Measurements from ENCODE around the gene ANKLE1. TPM values are rescaled to one million over a fixed set of nuclear protein-coding genes. Genes with fewer than 3 reads are reported as not detected.

The ANKLE1 gene
- total RNA-seq, 4 donors from 2014 or later = 0.07 to 1.1 (median 0.36) TPM

DNA sequence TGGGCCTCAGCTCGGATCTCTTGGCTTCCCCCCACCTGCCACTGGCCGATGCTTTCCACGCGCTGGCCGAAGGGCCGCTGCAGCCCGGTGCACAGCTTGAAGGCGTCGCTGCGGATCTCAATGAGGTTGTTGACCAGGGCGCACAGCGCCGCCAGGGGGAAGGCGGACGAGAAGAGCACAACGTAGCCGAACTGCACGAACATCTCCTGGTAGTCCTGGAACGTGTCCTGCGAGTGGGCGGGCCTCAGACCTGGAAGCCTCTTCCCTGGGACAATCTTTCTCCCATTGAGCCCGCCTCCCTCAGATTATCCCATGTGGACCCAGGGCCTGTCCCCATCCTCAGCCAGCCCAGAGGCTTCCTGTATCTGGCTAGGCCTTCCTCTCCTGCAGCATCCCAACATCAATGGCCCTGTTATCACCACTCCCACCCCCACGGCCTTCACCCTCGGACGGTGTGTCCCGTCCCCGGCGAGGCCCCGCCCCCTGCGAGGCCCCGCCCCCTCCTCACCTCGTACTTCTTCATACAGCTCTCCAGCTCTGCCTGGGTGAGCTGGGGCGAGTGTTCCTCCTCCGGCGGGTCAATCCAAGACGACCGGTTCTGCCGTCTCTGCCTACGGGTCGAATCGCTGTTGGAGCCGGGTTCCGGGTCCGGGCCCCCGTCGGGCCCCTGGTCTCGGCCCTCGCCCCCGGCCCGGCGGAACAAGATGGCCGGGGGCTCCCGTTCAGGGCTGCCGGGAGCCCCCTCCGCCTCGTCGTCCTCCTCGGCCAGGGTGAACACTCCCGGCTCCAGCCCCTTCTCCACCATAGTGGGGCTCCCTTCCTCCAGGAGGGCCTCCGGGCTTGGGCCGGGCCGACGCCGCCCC, 46.2 kb downstream of the ANKLE1 start:
- DNase-seq (ENCODE audit: low spot score in 2 of 2) = peak in 1 of 2 donors; percentile 64
- WGBS, 2 donors = 38 to 42% methylated on average over 49 to 54 of the region's 64 CpGs
- H3K4me3 ChIP-seq (ENCODE audit: low read depth, poor library complexity, severe bottlenecking) = peak overlapping the region; percentile 18
- TF ChIP-seq, protein P1, sequence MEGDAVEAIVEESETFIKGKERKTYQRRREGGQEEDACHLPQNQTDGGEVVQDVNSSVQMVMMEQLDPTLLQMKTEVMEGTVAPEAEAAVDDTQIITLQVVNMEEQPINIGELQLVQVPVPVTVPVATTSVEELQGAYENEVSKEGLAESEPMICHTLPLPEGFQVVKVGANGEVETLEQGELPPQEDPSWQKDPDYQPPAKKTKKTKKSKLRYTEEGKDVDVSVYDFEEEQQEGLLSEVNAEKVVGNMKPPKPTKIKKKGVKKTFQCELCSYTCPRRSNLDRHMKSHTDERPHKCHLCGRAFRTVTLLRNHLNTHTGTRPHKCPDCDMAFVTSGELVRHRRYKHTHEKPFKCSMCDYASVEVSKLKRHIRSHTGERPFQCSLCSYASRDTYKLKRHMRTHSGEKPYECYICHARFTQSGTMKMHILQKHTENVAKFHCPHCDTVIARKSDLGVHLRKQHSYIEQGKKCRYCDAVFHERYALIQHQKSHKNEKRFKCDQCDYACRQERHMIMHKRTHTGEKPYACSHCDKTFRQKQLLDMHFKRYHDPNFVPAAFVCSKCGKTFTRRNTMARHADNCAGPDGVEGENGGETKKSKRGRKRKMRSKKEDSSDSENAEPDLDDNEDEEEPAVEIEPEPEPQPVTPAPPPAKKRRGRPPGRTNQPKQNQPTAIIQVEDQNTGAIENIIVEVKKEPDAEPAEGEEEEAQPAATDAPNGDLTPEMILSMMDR (IDR thresholded peaks at IDR 0.05) = no peak
- TF ChIP-seq POLR2A (IDR thresholded peaks at IDR 0.05) = no peak
- intact Hi-C loops (cut with DNase I; ENCODE audit: low total_unique reads) = no loop called here

DNA sequence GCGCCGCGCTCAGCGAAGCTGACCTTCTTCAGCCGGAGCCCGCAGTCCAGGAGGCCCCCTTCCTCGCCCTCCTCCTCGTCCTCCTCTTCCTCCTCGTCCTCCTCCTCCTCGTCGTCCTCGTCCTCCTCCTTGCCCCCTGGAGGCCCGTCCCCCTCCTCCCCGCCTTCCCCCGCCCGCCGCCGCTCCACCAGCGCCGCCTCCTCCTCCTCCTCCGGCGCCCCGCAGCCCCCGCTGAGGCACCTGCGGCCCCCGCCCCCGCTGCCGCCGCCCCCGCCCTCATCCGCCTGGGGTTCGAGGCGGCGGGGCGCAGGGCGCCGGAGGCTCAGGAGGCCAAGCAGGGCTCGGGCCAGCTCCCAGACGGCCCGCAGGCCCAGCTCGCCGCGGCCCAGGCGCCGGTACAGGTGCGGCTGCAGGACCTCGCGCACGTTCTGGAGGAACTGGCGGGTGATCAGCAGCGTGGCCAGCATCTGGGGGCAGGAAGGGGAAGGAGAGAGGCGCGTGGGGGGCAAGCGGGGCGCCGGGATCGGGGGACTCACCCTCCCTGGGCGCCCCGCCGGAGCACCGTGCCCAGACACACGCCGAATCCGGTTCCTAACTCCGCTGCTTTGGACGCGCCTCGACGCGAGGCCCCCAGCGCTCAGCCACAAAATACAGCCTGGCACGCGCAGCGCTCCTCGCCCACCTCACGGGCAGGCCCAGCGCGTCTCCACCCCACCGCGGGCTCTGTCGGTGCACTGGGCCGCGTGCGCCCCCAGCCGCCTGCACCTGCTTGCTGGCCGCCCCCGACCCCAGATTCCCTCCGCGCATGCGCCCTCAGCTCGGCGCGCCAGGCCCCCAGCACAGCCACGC, 47.0 kb downstream of the ANKLE1 start:
- DNase-seq (ENCODE audit: low spot score in 2 of 2) = no peak
- 27 to 50% methylated on average over 38 to 59 of the region's 94 CpGs for WGBS, 2 donors
- TF ChIP-seq POLR2A (IDR thresholded peaks at IDR 0.05) = no peak
- TF ChIP-seq, protein P1 (IDR thresholded peaks at IDR 0.05) = no peak
- intact Hi-C loops (cut with DNase I; ENCODE audit: low total_unique reads) = no loop called here
- peak overlapping the region; percentile 18 for H3K4me3 ChIP-seq (ENCODE audit: low read depth, poor library complexity, severe bottlenecking)

DNA sequence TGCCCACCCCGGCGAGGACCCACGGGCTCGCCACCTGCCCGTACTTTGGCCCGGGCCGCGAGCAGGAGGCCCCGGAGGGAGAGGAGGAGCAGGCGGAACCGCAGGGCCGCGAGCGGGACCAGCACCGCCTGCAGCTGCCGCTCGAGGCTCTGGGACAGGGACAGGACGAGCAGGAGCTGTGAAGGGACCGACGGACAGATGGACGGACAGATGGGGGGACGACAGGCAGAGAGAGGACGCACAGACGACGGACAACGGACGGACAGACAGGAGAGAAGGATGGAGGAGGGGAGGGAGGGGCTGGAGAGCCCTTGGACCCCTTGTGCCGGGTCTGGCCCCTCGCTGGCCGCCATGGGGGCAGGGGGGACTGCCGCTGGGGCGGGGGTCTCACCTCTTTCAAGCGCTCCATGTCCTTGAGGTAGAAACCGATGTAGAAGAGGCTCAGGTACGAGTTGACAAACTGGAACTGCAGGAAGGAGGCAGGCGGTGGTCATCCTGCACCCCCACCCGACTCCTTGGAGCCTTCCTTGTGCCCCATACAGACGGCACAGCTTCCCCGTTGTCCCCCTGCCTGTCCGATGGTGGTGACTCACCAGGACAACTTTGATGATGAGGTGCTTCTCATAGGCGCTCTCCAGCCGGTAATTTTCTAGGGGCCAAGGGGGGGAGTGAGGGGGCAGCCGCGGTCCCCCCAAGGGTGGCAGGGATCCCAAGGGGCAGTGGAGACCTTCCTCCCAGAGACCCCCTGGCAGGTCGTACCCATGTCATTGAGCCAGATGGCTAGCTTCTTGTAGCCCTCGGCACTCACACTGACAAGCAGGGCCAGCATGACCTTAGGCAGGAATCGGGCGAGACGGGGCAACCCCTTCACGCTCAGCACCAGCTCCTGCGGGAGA, 47.9 kb downstream of the ANKLE1 start:
- DNase-seq (ENCODE audit: low spot score in 2 of 2) = no peak
- no peak overlapping the region for H3K4me3 ChIP-seq (ENCODE audit: low read depth, poor library complexity, severe bottlenecking)
- intact Hi-C loops (cut with DNase I; ENCODE audit: low total_unique reads) = no loop called here
- TF ChIP-seq POLR2A (IDR thresholded peaks at IDR 0.05) = no peak
- TF ChIP-seq, protein P1 (IDR thresholded peaks at IDR 0.05) = no peak
- WGBS, 2 donors = 58 to 69% methylated on average over 42 to 51 of the region's 51 CpGs

DNA sequence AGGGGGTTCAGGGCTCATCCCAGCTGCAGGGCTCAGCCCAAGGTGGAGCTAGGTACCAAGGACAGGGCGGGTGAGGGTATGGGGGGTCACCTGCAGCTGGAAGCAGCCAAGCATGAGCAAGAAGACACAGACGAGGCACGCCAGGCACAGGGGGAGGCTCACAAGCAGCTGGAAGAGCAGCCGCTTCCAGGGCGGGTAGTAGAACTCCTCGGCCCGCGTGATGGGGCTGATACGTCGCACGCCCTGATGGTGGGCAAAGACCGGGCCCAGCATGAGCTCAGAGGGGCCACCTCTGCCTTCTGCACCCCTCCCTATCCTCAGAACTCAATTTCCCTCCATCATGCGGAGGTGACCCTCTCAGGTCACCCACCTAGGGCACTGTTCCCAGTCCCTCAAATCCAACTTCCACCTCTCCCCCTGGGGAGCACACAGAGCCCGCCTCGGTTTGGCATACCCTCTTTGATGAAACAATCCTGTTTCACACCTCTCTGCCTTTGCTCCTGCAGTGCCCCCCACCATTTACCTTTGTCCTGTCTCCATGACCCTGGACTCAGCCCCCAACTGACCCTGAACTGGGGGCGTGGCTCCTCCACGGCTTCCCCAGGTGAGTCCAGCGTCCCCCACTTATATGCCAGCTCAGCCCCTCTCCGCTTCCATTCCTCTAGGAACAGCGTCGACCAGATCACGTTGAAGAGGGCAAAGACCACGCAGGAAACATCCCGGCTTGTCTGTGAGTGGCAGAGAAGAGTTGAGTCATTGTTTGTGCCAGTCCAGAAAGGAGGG, 48.8 kb downstream of the ANKLE1 start:
- DNase-seq (ENCODE audit: low spot score in 2 of 2) = no peak
- intact Hi-C loops (cut with DNase I; ENCODE audit: low total_unique reads) = no loop called here
- TF ChIP-seq, protein P1 (IDR thresholded peaks at IDR 0.05) = no peak
- no peak for TF ChIP-seq POLR2A (IDR thresholded peaks at IDR 0.05)
- 90 to 91% methylated on average over 24 of the region's 24 CpGs for WGBS, 2 donors
- H3K4me3 ChIP-seq (ENCODE audit: low read depth, poor library complexity, severe bottlenecking) = no peak overlapping the region
